GM06990 (cell line): Measurements from ENCODE around the gene PARP15.

Experiments
- DNase-seq: peaks from one replicate; pipeline ENCODE4 v3.0.0-alpha.2; 2011; ENCODE audit not compliant: insufficient read length; ENCODE audit errors: extremely low read depth
- H3K27me3 ChIP-seq: replicated peaks from 2 replicates; pipeline ENCODE4 v1.6.0; 2011; ENCODE audit warnings: low read length; ENCODE audit not compliant: control insufficient read depth, insufficient read depth
- H3K36me3 ChIP-seq: 2 replicates; pipeline ENCODE4 v1.5.1; 2011; ENCODE audit warnings: low read length; ENCODE audit not compliant: control insufficient read depth, insufficient read depth
- H3K4me3 ChIP-seq: replicated peaks from 2 replicates; pipeline ENCODE4 v1.5.1; 2011; ENCODE audit warnings: low read depth, mild to moderate bottlenecking, control low read depth, low read length
- TF ChIP-seq, protein P1 (sequence below): IDR thresholded peaks from 2 replicates; pipeline ENCODE4 v1.5.1; 2011; ENCODE audit warnings: low read length, control low read depth, mild to moderate bottlenecking, inconsistent platforms; ENCODE audit not compliant: insufficient read depth, poor library complexity, severe bottlenecking

The PARP15 gene

DNA sequence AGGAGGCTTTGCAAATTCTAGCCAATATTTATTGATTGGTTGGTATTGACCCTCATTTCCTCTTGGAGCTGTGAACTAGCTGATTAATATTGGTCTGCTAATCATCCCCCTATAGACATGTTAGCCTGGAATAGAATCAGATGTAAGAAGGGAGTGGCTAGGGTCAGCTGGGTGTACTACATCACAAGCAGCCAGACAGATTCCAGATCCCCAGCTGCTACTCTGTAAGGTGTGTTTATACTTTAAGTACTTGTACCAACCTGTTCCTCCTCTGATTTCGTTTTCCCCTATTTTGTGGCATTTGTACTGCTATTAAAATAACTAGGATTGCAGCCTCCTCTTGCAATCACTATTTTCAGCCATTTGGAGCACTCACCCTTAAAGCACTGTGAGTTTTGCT, 49.9 kb downstream of the PARP15 start:
- no peaks in the 10 kb centered on the region for H3K27me3 ChIP-seq
- TF ChIP-seq, protein P1, sequence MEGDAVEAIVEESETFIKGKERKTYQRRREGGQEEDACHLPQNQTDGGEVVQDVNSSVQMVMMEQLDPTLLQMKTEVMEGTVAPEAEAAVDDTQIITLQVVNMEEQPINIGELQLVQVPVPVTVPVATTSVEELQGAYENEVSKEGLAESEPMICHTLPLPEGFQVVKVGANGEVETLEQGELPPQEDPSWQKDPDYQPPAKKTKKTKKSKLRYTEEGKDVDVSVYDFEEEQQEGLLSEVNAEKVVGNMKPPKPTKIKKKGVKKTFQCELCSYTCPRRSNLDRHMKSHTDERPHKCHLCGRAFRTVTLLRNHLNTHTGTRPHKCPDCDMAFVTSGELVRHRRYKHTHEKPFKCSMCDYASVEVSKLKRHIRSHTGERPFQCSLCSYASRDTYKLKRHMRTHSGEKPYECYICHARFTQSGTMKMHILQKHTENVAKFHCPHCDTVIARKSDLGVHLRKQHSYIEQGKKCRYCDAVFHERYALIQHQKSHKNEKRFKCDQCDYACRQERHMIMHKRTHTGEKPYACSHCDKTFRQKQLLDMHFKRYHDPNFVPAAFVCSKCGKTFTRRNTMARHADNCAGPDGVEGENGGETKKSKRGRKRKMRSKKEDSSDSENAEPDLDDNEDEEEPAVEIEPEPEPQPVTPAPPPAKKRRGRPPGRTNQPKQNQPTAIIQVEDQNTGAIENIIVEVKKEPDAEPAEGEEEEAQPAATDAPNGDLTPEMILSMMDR = no peak

DNA sequence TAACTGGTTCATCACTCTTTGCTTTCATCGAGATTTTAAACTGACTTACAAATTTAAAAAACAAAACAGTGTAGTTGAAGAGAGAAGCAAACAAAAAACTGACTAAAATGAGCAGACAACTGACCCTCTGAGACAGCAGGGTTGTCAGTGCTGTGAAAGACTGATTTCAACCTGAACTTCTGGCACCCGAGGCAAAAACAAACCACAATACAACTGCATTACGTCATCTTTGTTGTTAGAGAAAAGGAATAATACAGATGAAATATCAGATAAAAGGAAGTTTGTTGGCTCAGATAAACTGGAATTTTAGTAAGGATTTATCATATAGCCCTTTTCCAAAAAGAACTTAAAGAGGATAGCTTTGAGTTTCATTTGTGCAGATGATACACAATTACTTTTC, 51.1 kb downstream of the PARP15 start:
- TF ChIP-seq, protein P1 = no peak
- no peaks in the 10 kb centered on the region for H3K27me3 ChIP-seq
- no peak for DNase-seq
- H3K36me3 ChIP-seq = peaks cover 7% of the 10 kb centered on the region
- H3K4me3 ChIP-seq = no peak overlapping the region

More for the DNA sequence above, 49.9 kb downstream of the PARP15 start:
- H3K36me3 ChIP-seq = peaks cover 10% of the 10 kb centered on the region
- H3K4me3 ChIP-seq = no peak overlapping the region
- no peak for DNase-seq

DNA sequence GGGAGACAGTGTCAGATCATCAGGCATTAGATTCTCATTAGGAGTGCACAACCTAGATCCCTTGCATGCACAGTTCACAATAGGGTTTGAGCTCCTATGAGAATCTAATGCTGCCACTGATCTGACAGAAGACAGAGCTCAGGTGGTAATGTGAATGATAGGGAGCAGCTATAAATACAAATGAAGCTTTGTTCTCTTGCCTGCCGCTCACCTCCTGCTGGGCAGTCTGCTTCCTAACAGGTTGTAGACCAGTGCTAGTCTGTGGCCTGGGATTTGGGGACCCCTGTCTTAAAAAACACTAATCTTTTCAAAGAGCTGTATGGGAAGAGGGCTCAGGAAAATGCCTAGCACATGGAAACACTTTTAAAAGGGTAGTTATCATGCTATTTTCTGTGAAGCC, 52.3 kb downstream of the PARP15 start:
- no peaks in the 10 kb centered on the region for H3K27me3 ChIP-seq
- H3K36me3 ChIP-seq = peaks cover 9% of the 10 kb centered on the region
- TF ChIP-seq, protein P1 = no peak
- DNase-seq = no peak
- no peak overlapping the region for H3K4me3 ChIP-seq

DNA sequence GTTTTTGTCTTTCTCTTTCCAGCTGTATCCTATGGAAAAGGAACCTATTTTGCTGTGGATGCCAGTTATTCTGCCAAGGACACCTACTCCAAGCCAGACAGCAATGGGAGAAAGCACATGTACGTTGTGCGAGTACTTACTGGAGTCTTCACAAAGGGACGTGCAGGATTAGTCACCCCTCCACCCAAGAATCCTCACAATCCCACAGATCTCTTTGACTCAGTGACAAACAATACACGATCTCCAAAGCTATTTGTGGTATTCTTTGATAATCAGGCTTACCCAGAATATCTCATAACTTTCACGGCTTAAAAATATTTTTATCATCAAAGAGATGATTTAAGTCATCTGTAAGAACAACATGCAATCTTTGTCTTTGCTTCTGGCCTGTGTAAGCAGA, 58.3 kb downstream of the PARP15 start:
- H3K4me3 ChIP-seq = no peak overlapping the region
- H3K36me3 ChIP-seq = peaks cover 11% of the 10 kb centered on the region
- TF ChIP-seq, protein P1 = no peak
- DNase-seq = no peak
- no peaks in the 10 kb centered on the region for H3K27me3 ChIP-seq

DNA sequence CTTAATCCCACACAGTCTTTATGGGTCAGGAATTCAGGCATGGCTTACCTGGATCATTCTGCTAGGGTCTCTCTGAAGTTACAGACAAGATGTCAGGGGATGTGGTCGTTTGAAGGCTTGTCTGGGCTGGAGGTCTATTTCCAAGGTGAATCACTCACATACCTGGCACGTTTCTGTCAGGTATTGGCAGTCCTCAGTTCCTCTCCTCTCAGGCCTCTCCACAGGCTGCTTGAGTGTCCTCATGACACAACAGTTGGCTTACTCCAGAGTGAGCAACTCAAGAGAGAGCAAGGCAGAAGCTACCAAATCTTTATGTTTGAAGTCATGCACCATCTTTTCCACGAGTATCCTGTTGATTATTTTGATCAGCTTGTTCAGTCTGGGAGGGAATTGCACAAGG, 59.2 kb downstream of the PARP15 start:
- Histone ChIP-seq H3K4me3 (no peak overlapping the region), H3K36me3 (peaks cover 11% of the 10 kb centered on the region), H3K27me3 (no peaks in the 10 kb centered on the region)
- DNase-seq = no peak
- TF ChIP-seq, protein P1 = no peak

DNA sequence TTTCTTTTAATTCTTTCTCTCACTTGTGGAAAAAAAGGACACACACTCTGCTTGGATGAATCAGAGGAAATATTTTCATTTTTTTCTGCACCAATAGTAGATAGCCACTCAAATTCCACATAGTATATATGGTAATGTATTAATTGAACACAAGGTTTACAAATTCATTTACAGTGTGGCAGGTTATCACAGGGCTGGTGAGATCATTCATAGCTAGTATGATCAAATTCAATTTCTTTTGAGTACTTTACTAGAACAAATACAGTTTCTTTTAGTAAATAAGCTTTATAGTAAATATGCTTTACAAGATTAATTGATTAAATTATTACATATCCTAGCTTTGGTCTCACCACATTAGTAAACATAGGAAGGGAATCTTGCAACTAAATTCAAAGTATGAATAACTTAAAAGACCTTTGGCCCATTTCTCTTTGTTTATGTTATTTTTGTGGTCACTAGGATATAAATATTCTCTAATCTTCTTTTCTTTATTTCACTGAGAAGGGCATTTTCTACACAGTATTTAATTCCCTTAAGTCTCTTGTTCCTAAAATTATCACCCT, 63.1 kb downstream of the PARP15 start:
- Histone ChIP-seq H3K36me3 (peaks cover 7% of the 10 kb centered on the region), H3K27me3 (no peaks in the 10 kb centered on the region), H3K4me3 (no peak overlapping the region)
- no peak for DNase-seq
- TF ChIP-seq, protein P1 = no peak
